ENCODE measurements around the gene ISL1.

DNA sequence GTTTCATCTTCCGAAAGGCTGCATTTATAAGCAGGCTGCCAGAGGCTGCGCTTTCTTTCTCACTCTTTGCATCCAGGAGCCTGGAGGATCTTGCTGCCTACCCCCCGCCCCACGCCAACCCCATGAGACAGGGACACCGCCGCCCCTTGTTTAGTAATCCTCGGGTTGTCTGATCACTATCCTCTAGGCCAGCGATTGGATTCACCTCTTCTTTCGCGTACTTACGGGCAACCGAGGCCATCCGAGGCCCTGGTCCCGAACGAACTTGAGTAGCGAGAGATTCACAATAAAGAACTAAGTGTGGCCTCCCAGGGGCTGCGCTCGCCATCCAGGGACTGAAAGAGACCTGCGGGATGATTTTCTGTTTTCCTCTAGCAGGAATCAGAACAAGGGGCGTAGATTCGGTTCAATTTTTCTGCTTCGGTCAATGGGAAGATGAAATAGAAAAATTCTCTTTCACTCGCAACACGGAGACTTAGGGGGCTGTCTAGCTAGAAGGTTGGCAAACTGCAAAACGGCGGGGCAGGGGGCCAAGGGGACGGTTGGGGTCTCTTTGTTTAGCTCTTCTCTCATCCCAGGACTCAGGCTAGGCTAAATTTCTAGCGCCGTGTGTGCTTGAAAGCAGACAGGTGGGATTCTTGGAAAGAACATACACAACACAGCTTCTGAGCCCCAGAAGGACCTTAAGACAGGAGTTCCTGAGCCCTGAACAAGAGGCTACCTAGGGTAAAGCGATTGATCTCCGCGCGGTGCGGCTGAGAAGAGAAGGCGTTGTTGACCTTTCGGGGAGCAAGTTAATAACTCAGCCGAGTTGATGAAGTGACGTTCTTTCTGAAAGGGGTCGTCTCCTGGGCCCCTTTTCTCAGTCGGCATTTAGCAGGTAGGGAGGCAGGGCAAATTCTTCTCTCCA, 5.8 kb upstream of the ISL1 start:
- TF ChIP-seq POLR2AphosphoS5 (IDR thresholded peaks at IDR 0.05; ENCODE audit: low read depth, low read length) = no peak
- TF ChIP-seq, protein P1, sequence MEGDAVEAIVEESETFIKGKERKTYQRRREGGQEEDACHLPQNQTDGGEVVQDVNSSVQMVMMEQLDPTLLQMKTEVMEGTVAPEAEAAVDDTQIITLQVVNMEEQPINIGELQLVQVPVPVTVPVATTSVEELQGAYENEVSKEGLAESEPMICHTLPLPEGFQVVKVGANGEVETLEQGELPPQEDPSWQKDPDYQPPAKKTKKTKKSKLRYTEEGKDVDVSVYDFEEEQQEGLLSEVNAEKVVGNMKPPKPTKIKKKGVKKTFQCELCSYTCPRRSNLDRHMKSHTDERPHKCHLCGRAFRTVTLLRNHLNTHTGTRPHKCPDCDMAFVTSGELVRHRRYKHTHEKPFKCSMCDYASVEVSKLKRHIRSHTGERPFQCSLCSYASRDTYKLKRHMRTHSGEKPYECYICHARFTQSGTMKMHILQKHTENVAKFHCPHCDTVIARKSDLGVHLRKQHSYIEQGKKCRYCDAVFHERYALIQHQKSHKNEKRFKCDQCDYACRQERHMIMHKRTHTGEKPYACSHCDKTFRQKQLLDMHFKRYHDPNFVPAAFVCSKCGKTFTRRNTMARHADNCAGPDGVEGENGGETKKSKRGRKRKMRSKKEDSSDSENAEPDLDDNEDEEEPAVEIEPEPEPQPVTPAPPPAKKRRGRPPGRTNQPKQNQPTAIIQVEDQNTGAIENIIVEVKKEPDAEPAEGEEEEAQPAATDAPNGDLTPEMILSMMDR (IDR thresholded peaks at IDR 0.05) = no peak
